ENCODE measurements around the gene GNB1L. TPM values are rescaled to one million over a fixed set of nuclear protein-coding genes. Genes with fewer than 3 reads are reported as not detected.

The GNB1L gene
- total RNA-seq, 4 donors from 2014 or later: 4.3 to 7.6 (median 6.1) TPM

GRCh38 chr22:19769393-19769715 lies 85.3 kb downstream of the GNB1L start:
- ATAC-seq (ENCODE audit: low FRiP score): no peak
- TF ChIP-seq CTCF (IDR thresholded peaks at IDR 0.05): no peak
- DNase-seq (ENCODE audit: low spot score): no peak

GRCh38 chr22:19767427-19768341 lies 87.0 kb downstream of the GNB1L start:
- DNase-seq (ENCODE audit: low spot score) (no peak), ATAC-seq (ENCODE audit: low FRiP score) (no peak)
- no peak for TF ChIP-seq CTCF (IDR thresholded peaks at IDR 0.05)

GRCh38 chr22:19766511-19767426 lies 87.9 kb downstream of the GNB1L start:
- TF ChIP-seq CTCF (IDR thresholded peaks at IDR 0.05): no peak
- ATAC-seq (ENCODE audit: low FRiP score) (no peak), DNase-seq (ENCODE audit: low spot score) (no peak)

- TF ChIP-seq CTCF (IDR thresholded peaks at IDR 0.05): no peak
- no peak for ATAC-seq (ENCODE audit: low FRiP score)
- no peak for DNase-seq (ENCODE audit: low spot score)
These were observed 88.5 kb downstream of the GNB1L start for GRCh38 chr22:19766240-19766510.

- ATAC-seq (ENCODE audit: low FRiP score) (no peak), DNase-seq (ENCODE audit: low spot score) (no peak)
- no peak for TF ChIP-seq CTCF (IDR thresholded peaks at IDR 0.05)
These were observed 89.0 kb downstream of the GNB1L start for GRCh38 chr22:19765477-19766239.

- ATAC-seq (ENCODE audit: low FRiP score): no peak
- TF ChIP-seq CTCF (IDR thresholded peaks at IDR 0.05): no peak
- DNase-seq (ENCODE audit: low spot score): no peak
These were observed 89.8 kb downstream of the GNB1L start for GRCh38 chr22:19764636-19765476.
